Measurements from ENCODE around the gene ARL11.

GRCh38 chr13:49604570-49604969 lies 23.7 kb upstream of the ARL11 start:
- TF ChIP-seq GATA2 (IDR thresholded peaks at IDR 0.05; ENCODE audit: low read depth, low read length): no peak
- no peak for TF ChIP-seq GATA3 (IDR thresholded peaks at IDR 0.05; ENCODE audit: low read depth, low read length)
